ENCODE results near the gene CLMP.
A peak's percentile ranks its signal among the peaks of the same experiment; 100 is the strongest.

CLMP gene

DNA sequence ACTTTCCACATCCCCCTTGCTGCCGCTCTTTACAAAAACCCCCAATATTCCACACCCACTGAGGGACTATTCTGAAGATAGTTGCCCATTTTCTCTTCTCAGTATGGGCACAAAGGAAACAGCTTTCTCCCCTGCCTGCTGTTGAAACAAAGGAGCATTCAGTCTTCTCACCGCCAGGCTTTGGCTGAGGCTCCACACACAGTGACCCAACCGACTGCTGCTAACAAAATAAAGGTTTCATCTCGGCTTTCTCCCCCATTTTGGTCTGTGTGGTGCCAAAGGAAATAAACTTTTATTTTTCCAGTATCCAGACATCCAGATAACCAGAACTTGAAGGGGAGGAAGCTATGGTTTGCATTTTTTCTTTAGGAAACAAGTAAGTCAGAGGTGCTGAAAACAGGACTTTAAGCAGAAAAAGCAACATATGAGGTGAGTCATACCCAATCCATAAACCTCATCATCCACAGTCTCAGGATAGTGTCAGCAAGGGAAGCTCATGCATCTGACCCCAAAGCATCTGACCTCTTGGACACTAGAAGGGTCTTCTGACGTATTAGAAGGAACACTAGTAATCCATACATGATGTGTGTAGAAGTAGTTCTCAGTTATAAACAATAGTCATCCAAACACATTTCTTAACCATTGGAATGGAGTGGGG, 6.4 kb downstream of the CLMP start:
- peak; percentile 90 for DNase-seq

GRCh38 chr11:123187665-123188507, 7.2 kb downstream of the CLMP start:
- peak; percentile 73 for DNase-seq

GRCh38 chr11:123187248-123187647, 7.8 kb downstream of the CLMP start:
- no peak for DNase-seq

DNA sequence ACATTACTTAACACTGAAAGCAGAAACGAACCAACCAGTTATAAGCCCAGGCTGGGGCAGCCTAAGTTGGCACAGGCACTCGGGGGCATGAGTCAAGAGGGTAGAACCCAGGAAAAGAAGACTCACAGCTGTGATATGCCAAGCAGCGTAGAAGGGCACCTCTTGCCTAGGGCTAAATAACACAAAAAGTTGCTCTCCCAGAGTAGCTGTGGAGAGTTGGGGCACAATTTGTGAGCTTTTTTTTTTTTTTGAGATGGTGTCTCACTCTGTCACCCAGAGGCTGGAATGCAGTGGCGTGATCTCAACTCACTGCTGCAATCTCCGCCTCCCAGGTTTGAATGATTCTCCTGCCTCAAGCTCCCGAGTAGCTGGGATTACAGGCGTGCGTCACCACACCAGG, 8.8 kb downstream of the CLMP start:
- DNase-seq: no peak

- no peak for DNase-seq
These were observed 9.7 kb downstream of the CLMP start for GRCh38 chr11:123185326-123185725.

- DNase-seq: no peak
These were observed 10.5 kb downstream of the CLMP start for GRCh38 chr11:123184531-123184930.

- DNase-seq: no peak
These were observed 11.5 kb downstream of the CLMP start for GRCh38 chr11:123183391-123184099.

DNA sequence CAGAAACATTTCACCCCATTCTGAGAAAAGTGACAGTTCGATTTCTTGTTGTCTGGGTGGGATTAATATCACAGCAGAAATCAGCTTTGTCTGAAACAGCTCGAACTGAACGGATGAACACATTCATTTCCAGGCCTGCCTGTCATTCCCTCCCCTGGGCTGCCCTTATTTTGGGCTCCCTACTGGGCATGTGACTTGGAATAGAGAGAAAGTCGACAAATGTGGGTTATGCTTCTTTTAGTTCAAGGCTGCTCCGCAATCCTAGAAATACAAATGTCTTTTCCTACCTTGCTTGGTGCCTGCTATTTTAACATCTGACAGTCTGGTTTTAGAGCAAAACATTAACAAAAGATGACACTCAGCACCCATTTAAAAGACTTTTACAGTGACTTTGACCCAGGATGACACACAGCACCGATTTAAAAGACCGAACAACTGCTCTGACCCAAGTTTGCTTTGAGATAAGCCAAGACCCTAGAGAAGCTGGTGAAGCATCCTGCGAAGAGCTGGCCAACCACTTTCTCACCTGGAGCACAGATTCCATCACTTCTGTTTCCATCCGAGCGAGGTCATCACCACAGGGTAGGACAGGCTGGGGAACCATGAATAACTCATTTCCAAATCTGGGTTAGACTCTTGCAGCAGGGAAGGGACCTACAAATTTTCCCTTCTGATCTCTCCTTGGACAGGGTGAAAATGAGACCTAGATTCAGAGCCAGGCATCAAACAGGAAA, 13.1 kb downstream of the CLMP start:
- no peak for DNase-seq

GRCh38 chr11:123181075-123181474, 14.0 kb downstream of the CLMP start:
- no peak for DNase-seq

- no peak for DNase-seq
These were observed 14.5 kb downstream of the CLMP start for GRCh38 chr11:123180574-123180973.

DNA sequence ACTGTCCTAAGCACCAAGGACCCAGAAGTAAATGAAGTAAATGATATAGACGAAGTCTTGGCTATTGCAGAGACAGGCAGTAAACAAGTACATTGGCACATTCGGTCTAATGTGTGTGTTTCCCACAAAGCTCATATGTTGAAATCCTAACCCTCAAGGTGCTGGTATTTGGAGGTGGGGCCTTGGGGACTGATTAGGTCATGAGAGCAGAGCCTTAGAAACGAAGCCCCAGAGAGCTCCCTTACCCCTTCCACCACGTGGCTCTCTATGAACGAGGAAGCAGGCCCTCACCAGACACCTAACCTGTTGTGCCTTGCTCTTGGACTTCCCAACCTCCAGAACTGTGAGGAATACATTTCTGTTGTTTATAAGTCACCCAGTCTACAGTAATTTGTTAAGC, 14.9 kb downstream of the CLMP start:
- DNase-seq: no peak

- no peak for DNase-seq
These were observed 15.5 kb downstream of the CLMP start for GRCh38 chr11:123179586-123179985.

DNA sequence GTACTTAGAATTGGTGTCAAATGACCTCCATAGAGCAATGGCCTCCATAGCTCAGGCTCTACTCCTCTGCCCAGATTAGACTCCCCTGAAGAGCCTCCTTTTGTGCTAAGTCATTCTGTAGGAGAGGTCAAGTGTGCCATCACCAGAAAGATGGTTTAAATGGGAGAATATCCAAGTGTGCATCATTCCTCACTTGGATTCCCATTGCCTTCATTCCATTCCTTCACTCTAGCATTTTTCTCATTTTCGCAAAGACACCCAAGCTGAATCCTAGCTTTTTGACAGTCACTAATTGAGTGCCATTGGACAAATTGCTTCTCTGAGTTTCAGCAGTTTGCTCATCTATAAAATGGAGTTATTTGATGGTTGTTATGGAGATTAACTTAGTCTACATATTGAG, 16.9 kb downstream of the CLMP start:
- peak; percentile 63 for DNase-seq

- DNase-seq: no peak
These were observed 18.3 kb downstream of the CLMP start for GRCh38 chr11:123176785-123177184.

DNA sequence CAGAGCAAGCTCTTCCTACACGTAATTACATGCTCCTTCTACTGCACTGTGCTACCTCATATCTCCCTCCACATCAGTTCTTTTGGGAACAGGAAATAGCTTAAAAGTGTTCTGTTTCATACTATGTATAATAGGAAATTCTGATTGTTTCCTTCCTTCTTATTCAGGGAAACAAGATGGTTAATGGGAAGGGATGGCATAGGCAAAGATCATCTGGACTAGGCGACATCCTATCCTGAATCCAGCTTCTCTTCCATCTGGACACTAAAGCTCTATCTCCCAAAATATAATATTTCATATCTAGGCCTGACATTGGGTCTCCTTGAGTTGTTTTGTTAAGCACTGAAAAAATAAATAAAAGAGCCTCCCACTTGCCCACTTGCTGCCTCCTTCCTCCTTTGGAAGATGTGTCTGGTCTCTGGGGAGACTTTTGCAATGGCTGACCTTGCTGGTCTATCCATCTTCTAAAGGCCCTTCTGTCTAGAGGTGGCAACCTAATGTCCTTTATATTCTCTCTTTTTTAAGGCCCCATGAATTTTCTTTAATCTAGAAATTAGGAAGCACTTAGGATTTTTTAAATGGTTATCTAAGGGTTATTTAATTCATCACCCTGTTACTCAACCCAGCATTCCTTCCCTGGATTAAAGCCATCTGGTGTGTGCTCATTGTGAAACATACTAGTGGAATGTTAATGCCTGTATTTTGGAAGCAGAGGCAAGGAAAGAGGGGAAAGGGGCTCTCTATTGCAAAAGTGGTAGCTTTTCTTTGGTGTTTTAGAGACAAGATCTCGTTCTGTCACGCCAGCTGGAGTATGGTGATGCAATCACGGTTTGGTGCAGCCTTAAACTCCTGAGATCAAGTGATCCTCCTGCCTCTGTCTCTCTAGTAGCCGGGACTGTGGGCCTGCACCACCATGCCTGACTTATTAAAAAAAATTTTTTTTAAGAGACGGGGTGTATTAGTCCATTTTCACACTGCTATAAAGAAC, 20.6 kb downstream of the CLMP start:
- peak; percentile 99 for DNase-seq

DNA sequence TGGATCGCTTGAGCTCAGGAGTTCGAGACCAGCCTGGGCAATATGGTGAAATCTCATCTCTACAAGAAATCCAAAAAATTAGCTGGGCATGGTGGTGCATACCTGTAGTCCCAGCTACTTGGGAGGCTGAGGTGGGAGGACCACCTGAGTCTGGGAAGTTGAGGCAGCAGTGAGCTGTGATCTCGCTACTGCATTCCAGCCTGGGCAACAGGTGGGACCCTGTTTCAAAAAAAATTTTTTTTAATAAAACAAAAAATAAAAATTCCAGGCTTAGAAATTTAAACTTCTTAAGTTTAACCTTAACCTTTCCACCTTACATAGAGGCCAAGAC, 21.2 kb downstream of the CLMP start:
- DNase-seq: no peak

- peak; percentile 99 for DNase-seq
These were observed 21.8 kb downstream of the CLMP start for GRCh38 chr11:123173040-123173855.

DNA sequence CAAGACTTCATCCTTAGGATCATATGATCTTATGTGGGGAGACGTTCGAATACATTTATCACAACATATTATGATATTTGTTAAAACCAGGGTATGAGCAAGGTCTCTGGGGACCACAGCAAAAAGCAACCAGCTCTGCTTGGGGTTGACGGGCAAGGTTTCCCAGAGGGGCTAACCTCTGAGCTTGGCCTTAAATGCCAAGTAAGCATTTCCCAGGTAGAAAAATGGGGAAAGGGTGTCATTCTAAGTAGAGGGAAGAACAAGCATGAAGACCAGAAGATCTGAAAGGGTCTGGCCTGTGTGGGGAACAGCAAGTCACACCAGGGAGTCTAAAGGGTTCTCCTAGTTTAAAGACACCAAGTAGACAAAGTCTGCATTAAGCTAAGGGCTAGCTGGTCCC, 24.1 kb downstream of the CLMP start:
- no peak for DNase-seq

- no peak for DNase-seq
These were observed 25.2 kb downstream of the CLMP start for GRCh38 chr11:123169821-123170220.

- DNase-seq: no peak
These were observed 26.0 kb downstream of the CLMP start for GRCh38 chr11:123168955-123169484.

DNA sequence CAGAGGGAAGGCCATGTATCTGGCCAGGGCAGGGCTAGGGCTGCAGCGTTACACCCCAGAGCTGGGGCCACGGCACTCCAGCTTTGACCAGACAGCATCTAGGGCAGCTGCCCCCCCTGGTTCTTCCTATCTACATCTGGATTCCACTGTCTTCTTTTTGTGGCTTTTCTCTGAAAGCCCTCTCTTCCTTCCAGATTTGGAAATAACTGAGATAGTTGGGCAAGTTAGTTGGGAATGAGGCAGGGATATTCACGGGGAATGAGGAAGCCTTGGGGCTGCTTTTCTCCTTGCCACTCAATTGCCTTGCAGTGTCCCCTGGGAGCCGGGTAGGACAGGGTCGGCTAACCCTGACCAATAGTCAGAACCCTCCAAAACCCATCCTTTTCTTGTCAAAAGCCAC, 26.8 kb downstream of the CLMP start:
- DNase-seq: no peak

Measured in fibroblast of skin of right biceps (primary cell).